Limb (tissue), 2 donors: ENCODE measurements around the gene SEC24D.
A peak's percentile ranks its signal among the peaks of the same experiment; 100 is the strongest.

Source experiments
- DNase-seq, 2 donors: peaks; one replicate each; pipeline ENCODE4 v3.0.0-alpha.2; 2016; ENCODE audit errors: extremely low spot score in 2 of 2

SEC24D gene

GRCh38 chr4:118846979-118847378 is 11.1 kb upstream of the SEC24D start:
- no peak for DNase-seq

- DNase-seq = no peak
Observed at GRCh38 chr4:118845552-118846050, 9.7 kb upstream of the SEC24D start.

- no peak for DNase-seq
Observed at GRCh38 chr4:118843237-118843636, 7.3 kb upstream of the SEC24D start.

- no peak for DNase-seq
Observed at GRCh38 chr4:118842055-118842454, 6.1 kb upstream of the SEC24D start.

GRCh38 chr4:118839221-118839927 is 3.4 kb upstream of the SEC24D start:
- peak in 1 of 2 donors; percentile 18 for DNase-seq

GRCh38 chr4:118837121-118837507 is 1.2 kb upstream of the SEC24D start:
- DNase-seq = no peak

- DNase-seq = peak; percentile 60 to 78
Observed at GRCh38 chr4:118836301-118837120, 585 bp upstream of the SEC24D start.

GRCh38 chr4:118834960-118835569 is 861 bp downstream of the SEC24D start:
- DNase-seq = peak; percentile 65 to 69

GRCh38 chr4:118834070-118834469 is 1.9 kb downstream of the SEC24D start:
- no peak for DNase-seq

- DNase-seq = no peak
Observed at GRCh38 chr4:118833192-118833820, 2.6 kb downstream of the SEC24D start.

- DNase-seq = no peak
Observed at GRCh38 chr4:118829107-118829506, 6.8 kb downstream of the SEC24D start.

- DNase-seq = no peak
Observed at GRCh38 chr4:118826723-118827444, 9.0 kb downstream of the SEC24D start.

GRCh38 chr4:118825799-118826198 is 10.1 kb downstream of the SEC24D start:
- DNase-seq = no peak

GRCh38 chr4:118824141-118824540 is 11.8 kb downstream of the SEC24D start:
- DNase-seq = no peak

- no peak for DNase-seq
Observed at GRCh38 chr4:118823471-118823870, 12.5 kb downstream of the SEC24D start.

- DNase-seq = no peak
Observed at GRCh38 chr4:118821590-118822293, 14.2 kb downstream of the SEC24D start.

- no peak for DNase-seq
Observed at GRCh38 chr4:118817178-118817930, 18.6 kb downstream of the SEC24D start.

- DNase-seq = no peak
Observed at GRCh38 chr4:118816538-118817177, 19.3 kb downstream of the SEC24D start.

- DNase-seq = no peak
Observed at GRCh38 chr4:118814891-118815290, 21.0 kb downstream of the SEC24D start.
